ENCODE data around the gene NCKAP5.
A peak's percentile ranks its signal among the peaks of the same experiment; 100 is the strongest.

The NCKAP5 gene

DNA sequence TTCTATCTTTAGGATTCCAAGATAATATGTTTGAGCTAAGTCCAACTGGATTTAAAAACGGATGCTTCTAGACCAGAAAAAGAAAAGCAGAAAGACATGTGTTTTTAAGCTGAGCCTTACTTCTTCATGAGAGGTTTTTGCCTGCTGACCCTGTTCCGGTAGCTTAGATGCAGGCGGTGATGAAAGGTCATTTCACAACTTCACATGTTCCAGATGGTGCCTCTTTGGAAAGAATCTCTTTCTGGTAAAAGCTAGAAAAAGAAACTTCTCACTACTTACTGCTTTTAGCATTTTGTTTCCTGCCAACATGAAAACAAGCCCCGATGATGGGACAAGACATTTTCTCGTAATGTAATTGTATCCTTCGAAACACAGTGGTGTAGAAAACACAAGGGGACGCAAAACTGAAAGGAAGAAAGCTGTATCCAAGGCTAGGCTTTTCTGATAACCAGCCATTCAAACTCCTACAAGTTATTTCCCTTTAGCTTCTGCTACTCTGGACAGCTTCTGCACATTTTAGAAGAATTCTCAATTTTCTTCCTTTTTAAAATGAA is 490.9 kb downstream of the NCKAP5 start:
- TF ChIP-seq TAF1 (IDR thresholded peaks at IDR 0.05; ENCODE audit: borderline replicate concordance, insufficient read depth, low read length) (no peak), FOXP2 (optimal IDR thresholded peaks at IDR 0.05; ENCODE audit: borderline replicate concordance, extremely low read depth, extremely low read length, insufficient read depth) (no peak), POLR2AphosphoS5 (IDR thresholded peaks at IDR 0.05; ENCODE audit: low read depth, low read length) (no peak), SIN3A (IDR thresholded peaks at IDR 0.05; ENCODE audit: borderline replicate concordance, insufficient read depth, low read length) (no peak)
- TF ChIP-seq, protein P1, sequence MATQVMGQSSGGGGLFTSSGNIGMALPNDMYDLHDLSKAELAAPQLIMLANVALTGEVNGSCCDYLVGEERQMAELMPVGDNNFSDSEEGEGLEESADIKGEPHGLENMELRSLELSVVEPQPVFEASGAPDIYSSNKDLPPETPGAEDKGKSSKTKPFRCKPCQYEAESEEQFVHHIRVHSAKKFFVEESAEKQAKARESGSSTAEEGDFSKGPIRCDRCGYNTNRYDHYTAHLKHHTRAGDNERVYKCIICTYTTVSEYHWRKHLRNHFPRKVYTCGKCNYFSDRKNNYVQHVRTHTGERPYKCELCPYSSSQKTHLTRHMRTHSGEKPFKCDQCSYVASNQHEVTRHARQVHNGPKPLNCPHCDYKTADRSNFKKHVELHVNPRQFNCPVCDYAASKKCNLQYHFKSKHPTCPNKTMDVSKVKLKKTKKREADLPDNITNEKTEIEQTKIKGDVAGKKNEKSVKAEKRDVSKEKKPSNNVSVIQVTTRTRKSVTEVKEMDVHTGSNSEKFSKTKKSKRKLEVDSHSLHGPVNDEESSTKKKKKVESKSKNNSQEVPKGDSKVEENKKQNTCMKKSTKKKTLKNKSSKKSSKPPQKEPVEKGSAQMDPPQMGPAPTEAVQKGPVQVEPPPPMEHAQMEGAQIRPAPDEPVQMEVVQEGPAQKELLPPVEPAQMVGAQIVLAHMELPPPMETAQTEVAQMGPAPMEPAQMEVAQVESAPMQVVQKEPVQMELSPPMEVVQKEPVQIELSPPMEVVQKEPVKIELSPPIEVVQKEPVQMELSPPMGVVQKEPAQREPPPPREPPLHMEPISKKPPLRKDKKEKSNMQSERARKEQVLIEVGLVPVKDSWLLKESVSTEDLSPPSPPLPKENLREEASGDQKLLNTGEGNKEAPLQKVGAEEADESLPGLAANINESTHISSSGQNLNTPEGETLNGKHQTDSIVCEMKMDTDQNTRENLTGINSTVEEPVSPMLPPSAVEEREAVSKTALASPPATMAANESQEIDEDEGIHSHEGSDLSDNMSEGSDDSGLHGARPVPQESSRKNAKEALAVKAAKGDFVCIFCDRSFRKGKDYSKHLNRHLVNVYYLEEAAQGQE (IDR thresholded peaks at IDR 0.05; ENCODE audit: insufficient read depth in 1 of 2, low read depth in 2 of 2, low read length in 2 of 2): no peak

DNA sequence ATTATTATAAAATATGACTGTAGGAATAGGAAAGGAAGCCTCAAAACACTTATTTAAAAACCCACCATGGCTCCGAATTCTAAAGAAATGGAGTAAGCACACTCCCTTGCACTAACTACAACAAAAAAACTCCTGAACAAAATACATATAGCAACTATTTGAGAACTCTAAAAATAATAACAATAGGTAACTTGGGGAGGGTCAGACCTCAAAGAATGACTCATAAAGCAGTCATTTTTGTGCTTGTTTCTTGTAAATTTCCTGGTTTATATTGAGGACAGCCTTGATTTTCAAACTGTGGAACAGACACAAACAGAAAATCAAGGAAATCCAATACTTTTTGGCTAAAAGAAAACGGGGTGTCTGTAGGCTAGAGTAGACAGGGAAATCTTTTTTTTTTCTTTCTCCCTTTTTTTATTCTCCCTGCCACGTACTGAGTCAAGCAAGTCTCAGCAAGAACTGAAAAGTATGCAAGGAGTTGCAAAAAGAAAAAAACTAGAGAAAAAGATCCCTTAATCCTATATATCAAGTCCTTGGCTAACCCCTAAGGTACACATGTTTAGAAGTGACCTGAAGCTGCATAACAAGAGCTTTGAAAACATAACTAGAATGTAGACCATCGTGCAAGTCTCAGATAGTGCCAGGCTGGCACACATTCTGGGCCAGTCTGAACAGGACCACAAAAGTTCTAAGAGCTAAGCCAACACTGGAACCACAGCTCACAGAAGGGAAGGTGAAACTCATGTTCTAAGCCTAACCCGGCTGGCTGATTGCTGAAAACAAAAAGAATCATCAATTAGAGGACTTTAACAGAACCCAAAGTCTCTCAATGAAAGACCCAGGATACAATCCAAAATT is 495.2 kb downstream of the NCKAP5 start:
- TF ChIP-seq FOXP2 (optimal IDR thresholded peaks at IDR 0.05; ENCODE audit: borderline replicate concordance, extremely low read depth, extremely low read length, insufficient read depth): no peak
- no peak for TF ChIP-seq SIN3A (IDR thresholded peaks at IDR 0.05; ENCODE audit: borderline replicate concordance, insufficient read depth, low read length)
- no peak for TF ChIP-seq POLR2AphosphoS5 (IDR thresholded peaks at IDR 0.05; ENCODE audit: low read depth, low read length)
- TF ChIP-seq TAF1 (IDR thresholded peaks at IDR 0.05; ENCODE audit: borderline replicate concordance, insufficient read depth, low read length): no peak
- TF ChIP-seq, protein P1 (IDR thresholded peaks at IDR 0.05; ENCODE audit: insufficient read depth in 1 of 2, low read depth in 2 of 2, low read length in 2 of 2): no peak

DNA sequence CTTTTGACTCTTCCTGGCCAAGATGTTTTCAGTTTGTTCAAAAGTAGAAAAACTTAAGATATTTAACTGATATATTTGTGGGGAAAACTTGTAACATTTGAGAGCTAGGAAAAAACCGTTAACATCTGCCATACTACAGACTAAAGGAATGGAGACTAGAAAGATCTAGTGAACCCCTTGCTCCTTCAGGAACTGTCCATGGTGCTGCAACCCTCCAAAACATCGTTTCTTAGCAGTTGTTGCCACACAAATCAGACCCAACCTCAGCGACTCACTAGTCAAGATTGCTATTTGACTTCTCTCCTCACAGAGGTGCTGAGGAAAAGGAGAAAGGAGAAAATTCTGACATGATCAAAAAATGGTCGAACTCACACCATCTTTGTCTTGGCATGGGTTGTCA is 504.5 kb downstream of the NCKAP5 start:
- TF ChIP-seq FOXP2 (optimal IDR thresholded peaks at IDR 0.05; ENCODE audit: borderline replicate concordance, extremely low read depth, extremely low read length, insufficient read depth) (no peak), SIN3A (IDR thresholded peaks at IDR 0.05; ENCODE audit: borderline replicate concordance, insufficient read depth, low read length) (no peak), POLR2AphosphoS5 (IDR thresholded peaks at IDR 0.05; ENCODE audit: low read depth, low read length) (no peak), TAF1 (IDR thresholded peaks at IDR 0.05; ENCODE audit: borderline replicate concordance, insufficient read depth, low read length) (no peak)
- TF ChIP-seq, protein P1 (IDR thresholded peaks at IDR 0.05; ENCODE audit: insufficient read depth in 1 of 2, low read depth in 2 of 2, low read length in 2 of 2): peak; percentile 94 to 97

DNA sequence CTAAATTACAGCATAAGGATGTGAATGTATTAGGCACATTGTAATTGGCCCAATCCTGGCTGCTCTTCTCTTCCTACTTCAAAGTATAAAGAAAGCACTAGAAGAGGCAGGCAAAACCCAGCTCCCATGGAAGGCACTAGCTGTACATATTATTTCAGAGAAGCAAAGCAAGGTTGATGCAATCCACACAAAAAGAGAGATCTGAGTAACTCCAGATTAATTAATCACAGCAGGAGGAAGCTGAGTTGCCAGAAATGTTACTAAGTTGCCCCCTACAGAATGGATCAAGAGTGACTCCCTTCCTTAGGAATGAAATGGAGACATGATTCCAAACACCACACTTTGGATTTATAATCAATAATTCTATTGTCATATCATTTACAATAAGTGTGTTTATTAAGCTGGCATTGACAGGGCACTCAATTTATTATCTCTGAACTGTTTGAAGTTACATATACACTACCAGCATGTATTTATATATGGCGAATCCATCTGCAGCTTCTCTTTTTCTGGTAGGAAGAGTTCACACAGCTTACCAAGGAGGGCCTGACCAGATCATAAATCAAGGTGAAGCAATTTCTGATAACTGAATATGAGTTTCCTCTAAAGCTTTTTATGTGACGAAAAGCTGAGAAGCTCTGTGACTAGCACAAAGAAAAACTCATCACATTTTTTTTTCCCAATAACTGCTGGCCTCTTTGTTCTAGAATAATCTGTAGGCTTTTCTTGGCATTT is 505.2 kb downstream of the NCKAP5 start:
- TF ChIP-seq SIN3A (IDR thresholded peaks at IDR 0.05; ENCODE audit: borderline replicate concordance, insufficient read depth, low read length) (no peak), POLR2AphosphoS5 (IDR thresholded peaks at IDR 0.05; ENCODE audit: low read depth, low read length) (no peak), TAF1 (IDR thresholded peaks at IDR 0.05; ENCODE audit: borderline replicate concordance, insufficient read depth, low read length) (no peak), FOXP2 (optimal IDR thresholded peaks at IDR 0.05; ENCODE audit: borderline replicate concordance, extremely low read depth, extremely low read length, insufficient read depth) (no peak)
- TF ChIP-seq, protein P1 (IDR thresholded peaks at IDR 0.05; ENCODE audit: insufficient read depth in 1 of 2, low read depth in 2 of 2, low read length in 2 of 2): no peak

Measured in PFSK-1 (cell line).